Gastrocnemius medialis (tissue), 4 donors: ENCODE measurements around the gene TMEFF1. TPM values are rescaled to one million over a fixed set of nuclear protein-coding genes. Genes with fewer than 3 reads are reported as not detected.

Experiments used
- ATAC-seq, 2 donors: fragments of 150-250 bp; one replicate each; pipeline ENCODE4 v1.9.1; 2016
- DNase-seq, 2 donors: peaks; one replicate each; pipeline ENCODE4 v3.0.0-alpha.2; 2019
- H3K27ac ChIP-seq, 4 donors: fragments of 200-600 bp; sonication (generic); 1 replicate in 1 of 4; 2 replicates in 3 of 4; pipeline ENCODE4 v1.5.1; 2016 to 2018; ENCODE audit warnings: mild to moderate bottlenecking in 2 of 4, moderate library complexity in 1 of 4
- H3K27me3 ChIP-seq, 3 donors: fragments of 200-600 bp; sonication (generic) in 2 of 3; 1 replicate in 1 of 3; 2 replicates in 2 of 3; pipeline versions ENCODE4 v1.5.1 to v1.6.0; 2016 to 2019; ENCODE audit warnings: mild to moderate bottlenecking in 1 of 3, moderate library complexity in 1 of 3
- H3K36me3 ChIP-seq, 2 donors: fragments of 200-600 bp; sonication (generic) in 1 of 2; one replicate each; pipeline ENCODE4 v1.5.1; 2017 to 2018
- H3K4me1 ChIP-seq, 2 donors: fragments of 200-600 bp; sonication (generic) in 1 of 2; one replicate each; pipeline ENCODE4 v1.5.1; 2016 to 2017; ENCODE audit warnings: mild to moderate bottlenecking in 2 of 2
- H3K4me3 ChIP-seq, 4 donors: fragments of 200-600 bp; sonication (generic) in 3 of 4; 1 replicate in 1 of 4; 2 replicates in 3 of 4; pipeline ENCODE4 v1.5.1; 2016 to 2019; ENCODE audit warnings: mild to moderate bottlenecking in 2 of 4
- H3K9me3 ChIP-seq, 3 donors: fragments of 200-600 bp; sonication (generic) in 2 of 3; 1 replicate in 1 of 3; 2 replicates in 2 of 3; pipeline ENCODE4 v1.5.1; 2016 to 2019
- POLR2A ChIP-seq, 2 donors: fragments of 450-650 bp; IDR thresholded peaks; one replicate each; pipeline ENCODE4 v1.6.1; 2017; ENCODE audit warnings: antibody characterized with exemption in 2 of 2, mild to moderate bottlenecking in 2 of 2, moderate library complexity in 2 of 2
- in situ Hi-C, 4 donors: fragments of 200-750 bp; cut with MboI; loops; one replicate each; pipeline versions ENCODE4 v1.15.0 to v1.8.0; 2017; ENCODE audit warnings: low sequenced_read_pairs in 4 of 4
- intact Hi-C: fragments of 100-400 bp; cut with DNase I; formaldehyde crosslinking; loops from one replicate; pipeline ENCODE4 v1.15.1; 2023; ENCODE audit warnings: low total_unique reads
- total RNA-seq, 4 donors: library from RNA; depleted of rRNA; stranded (reverse); fragments of >200 nt; gene quantifications; one replicate each; pipeline versions ENCODE4 v1.1.0 to v1.2.3, GENCODE V29; 2016
- TF ChIP-seq, protein P1 (sequence below), 5 experiments: fragments of 450-650 bp in 3 of 5; fragments of 200-600 bp in 2 of 5; sonication (generic) in 2 of 5; IDR thresholded peaks in 4 of 5; conservative IDR thresholded peaks in 1 of 5; 1 replicate in 4 of 5; 2 replicates in 1 of 5; pipeline ENCODE4 v1.5.1; 2016 to 2019; ENCODE audit warnings: antibody characterized with exemption in 5 of 5, mild to moderate bottlenecking in 3 of 5, moderate library complexity in 3 of 5

TMEFF1 gene
- total RNA-seq, 4 donors from 2014 or later = not detected

DNA sequence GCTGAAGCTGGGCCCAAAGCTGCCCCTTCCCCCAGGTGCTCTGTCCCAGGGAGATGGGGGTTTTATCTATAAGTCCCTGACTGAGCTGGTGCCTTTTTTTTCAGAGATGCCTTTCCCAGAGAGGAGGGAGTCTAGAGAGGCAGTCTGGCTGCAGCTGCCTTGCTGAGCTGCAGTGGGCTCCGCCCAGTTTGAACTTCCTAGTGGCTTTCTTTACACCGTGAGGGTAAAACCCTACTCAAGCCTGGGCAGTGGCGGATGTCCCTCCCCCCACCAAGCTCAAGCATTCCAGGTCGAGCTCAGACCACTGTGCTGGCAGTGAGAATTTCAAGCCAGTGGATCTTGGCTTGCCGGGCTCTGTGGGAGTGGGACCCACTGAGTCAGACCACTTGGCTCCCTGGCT is 146.2 kb downstream of the TMEFF1 start:
- ATAC-seq = no peak
- in situ Hi-C loops (loop anchor here in 1 of 4 donors (25.0 kb wide), 1 partner anchor 693 kb away; no protein-coding TSS in a partner anchor), intact Hi-C loops (no loop called here)
- DNase-seq = no peak
- Histone ChIP-seq H3K9me3 (no peaks in the 10 kb centered on the region), H3K4me1 (no peaks in the 10 kb centered on the region), H3K36me3 (no peaks in the 10 kb centered on the region), H3K27ac (no peak overlapping the region), H3K4me3 (no peak overlapping the region), H3K27me3 (no peaks in the 10 kb centered on the region)
- TF ChIP-seq POLR2A (IDR thresholded peaks at IDR 0.05) = no peak
- TF ChIP-seq, protein P1, sequence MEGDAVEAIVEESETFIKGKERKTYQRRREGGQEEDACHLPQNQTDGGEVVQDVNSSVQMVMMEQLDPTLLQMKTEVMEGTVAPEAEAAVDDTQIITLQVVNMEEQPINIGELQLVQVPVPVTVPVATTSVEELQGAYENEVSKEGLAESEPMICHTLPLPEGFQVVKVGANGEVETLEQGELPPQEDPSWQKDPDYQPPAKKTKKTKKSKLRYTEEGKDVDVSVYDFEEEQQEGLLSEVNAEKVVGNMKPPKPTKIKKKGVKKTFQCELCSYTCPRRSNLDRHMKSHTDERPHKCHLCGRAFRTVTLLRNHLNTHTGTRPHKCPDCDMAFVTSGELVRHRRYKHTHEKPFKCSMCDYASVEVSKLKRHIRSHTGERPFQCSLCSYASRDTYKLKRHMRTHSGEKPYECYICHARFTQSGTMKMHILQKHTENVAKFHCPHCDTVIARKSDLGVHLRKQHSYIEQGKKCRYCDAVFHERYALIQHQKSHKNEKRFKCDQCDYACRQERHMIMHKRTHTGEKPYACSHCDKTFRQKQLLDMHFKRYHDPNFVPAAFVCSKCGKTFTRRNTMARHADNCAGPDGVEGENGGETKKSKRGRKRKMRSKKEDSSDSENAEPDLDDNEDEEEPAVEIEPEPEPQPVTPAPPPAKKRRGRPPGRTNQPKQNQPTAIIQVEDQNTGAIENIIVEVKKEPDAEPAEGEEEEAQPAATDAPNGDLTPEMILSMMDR (IDR thresholded peaks at IDR 0.05 in 4 of 5, conservative IDR thresholded peaks at IDR 0.05 in 1 of 5) = no peak

- no peak for TF ChIP-seq POLR2A (IDR thresholded peaks at IDR 0.05)
- TF ChIP-seq, protein P1 (IDR thresholded peaks at IDR 0.05 in 4 of 5, conservative IDR thresholded peaks at IDR 0.05 in 1 of 5) = no peak
- no peak overlapping the region for H3K27ac ChIP-seq
- H3K36me3 ChIP-seq = no peaks in the 10 kb centered on the region
- in situ Hi-C loops (loop anchor here in 1 of 4 donors (25.0 kb wide), 1 partner anchor 693 kb away; no protein-coding TSS in a partner anchor), intact Hi-C loops (no loop called here)
- H3K4me1 ChIP-seq = no peaks in the 10 kb centered on the region
- H3K9me3 ChIP-seq = no peaks in the 10 kb centered on the region
- no peak overlapping the region for H3K4me3 ChIP-seq
- ATAC-seq = no peak
- no peaks in the 10 kb centered on the region for H3K27me3 ChIP-seq
- no peak for DNase-seq
Measured at GRCh38 chr9:100619665-100620064, 146.7 kb downstream of the TMEFF1 start.

DNA sequence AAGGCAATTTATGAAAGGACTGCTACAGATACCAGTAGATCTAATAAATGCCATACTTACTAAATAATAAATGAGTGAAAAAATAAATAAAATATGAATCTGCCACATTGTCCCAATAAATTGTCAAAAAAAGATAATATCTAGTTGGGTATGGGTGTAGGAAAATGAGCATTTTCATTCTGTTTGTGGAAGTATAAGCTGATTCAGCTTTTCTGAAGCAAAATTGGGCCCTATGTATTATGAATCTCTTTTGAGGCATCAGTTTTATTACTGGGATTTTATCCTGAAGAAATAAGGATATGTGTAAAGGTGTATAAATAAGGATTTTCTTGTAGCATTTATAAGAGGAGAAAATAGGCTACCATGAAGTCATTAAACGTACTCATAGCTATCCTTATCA is 151.0 kb downstream of the TMEFF1 start:
- in situ Hi-C loops = loop anchor here in 1 of 4 donors (25.0 kb wide), 1 partner anchor 688 kb away; no protein-coding TSS in a partner anchor
- intact Hi-C loops = no loop called here
- TF ChIP-seq, protein P1 (IDR thresholded peaks at IDR 0.05 in 4 of 5, conservative IDR thresholded peaks at IDR 0.05 in 1 of 5) = no peak
- no peak for TF ChIP-seq POLR2A (IDR thresholded peaks at IDR 0.05)

DNA sequence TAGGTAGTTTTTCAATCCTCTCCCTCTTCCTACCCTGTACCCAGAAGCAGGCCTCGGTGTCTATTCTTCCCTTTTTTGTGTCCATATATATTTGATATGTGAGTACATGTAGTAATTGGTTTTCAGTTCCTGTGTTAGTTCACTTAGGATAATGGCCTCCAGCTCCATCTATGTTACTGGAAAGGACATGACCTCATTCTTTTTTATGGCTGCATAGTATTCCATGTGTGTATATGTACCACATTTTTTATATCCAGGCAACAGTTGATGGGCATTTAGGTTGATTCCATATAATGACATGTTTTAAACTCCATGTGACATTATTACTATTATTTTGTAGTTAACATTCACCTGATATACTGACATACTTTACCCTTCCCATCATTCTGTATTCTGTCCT is 154.0 kb downstream of the TMEFF1 start:
- intact Hi-C loops = no loop called here
- TF ChIP-seq, protein P1 (IDR thresholded peaks at IDR 0.05 in 4 of 5, conservative IDR thresholded peaks at IDR 0.05 in 1 of 5) = no peak
- no peak for TF ChIP-seq POLR2A (IDR thresholded peaks at IDR 0.05)
- in situ Hi-C loops = no loop called here

More for the DNA sequence above, 151.0 kb downstream of the TMEFF1 start:
- H3K27me3 ChIP-seq = no peaks in the 10 kb centered on the region
- H3K36me3 ChIP-seq = no peaks in the 10 kb centered on the region
- ATAC-seq (no peak), DNase-seq (no peak)
- no peaks in the 10 kb centered on the region for H3K4me1 ChIP-seq
- no peak overlapping the region for H3K27ac ChIP-seq
- H3K4me3 ChIP-seq = no peak overlapping the region
- H3K9me3 ChIP-seq = no peaks in the 10 kb centered on the region

More for the DNA sequence above, 154.0 kb downstream of the TMEFF1 start:
- H3K4me1 ChIP-seq = no peaks in the 10 kb centered on the region
- H3K27me3 ChIP-seq = no peaks in the 10 kb centered on the region
- no peak for ATAC-seq
- no peak overlapping the region for H3K27ac ChIP-seq
- no peak for DNase-seq
- no peaks in the 10 kb centered on the region for H3K9me3 ChIP-seq
- no peak overlapping the region for H3K4me3 ChIP-seq
- H3K36me3 ChIP-seq = no peaks in the 10 kb centered on the region

Other genes starting within 250 kb of the TMEFF1 start
- 10 to 100 TPM; 16.0 to 20.5 (median 18.4) TPM for gene TEX10, start 120.2 kb upstream of the TMEFF1 start, total RNA-seq
- 10 to 100 TPM; 23.3 to 62.6 (median 40.1) TPM for gene MSANTD3, start 46.0 kb upstream of the TMEFF1 start, total RNA-seq
- 100 to 1,000 TPM in 1 of 4 donors, 10 to 100 TPM in 3; 14.5 to 163 (median 28.9) TPM for gene CAVIN4, start 104.9 kb downstream of the TMEFF1 start, total RNA-seq